Suppressor macrophage (primary cell): ENCODE data around the gene ADARB2.
A peak's percentile ranks its signal among the peaks of the same experiment; 100 is the strongest.

ENCODE experiments used
- DNase-seq, 4 experiments: peaks; one replicate each; pipeline ENCODE4 v3.0.0-alpha.2; 2020 to 2022

ADARB2 gene

DNA sequence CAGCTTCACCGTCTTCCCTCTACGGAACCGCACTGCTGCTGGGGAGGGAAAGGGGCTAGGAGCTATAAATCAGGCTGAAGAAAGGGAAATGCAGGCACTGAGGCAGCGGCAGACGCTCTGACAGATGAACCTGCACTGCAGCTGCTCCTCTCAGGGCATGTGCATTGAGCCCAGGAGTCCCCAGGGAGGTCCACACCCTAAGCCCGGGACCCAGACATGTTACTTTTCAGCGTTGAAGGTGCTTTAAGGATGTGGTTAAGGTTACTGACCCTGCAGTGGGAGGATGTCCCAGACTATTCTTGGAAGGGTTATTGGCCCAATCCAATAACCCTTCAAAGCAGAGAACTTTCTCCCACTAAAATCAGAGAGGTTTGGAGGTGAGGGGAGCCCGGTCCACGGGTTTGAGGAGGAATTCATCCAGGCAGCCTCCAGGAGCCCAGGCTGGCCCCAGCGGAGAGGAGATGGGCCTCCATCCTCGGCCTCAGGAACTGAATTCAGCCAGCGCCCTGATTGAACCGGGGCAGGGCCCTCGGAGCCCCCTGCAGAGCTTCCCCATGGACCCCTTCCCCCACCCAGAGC is 75.4 kb downstream of the ADARB2 start:
- DNase-seq: no peak

- no peak for DNase-seq
These were observed 75.9 kb downstream of the ADARB2 start for GRCh38 chr10:1661416-1661815.

GRCh38 chr10:1660815-1661214 is 76.5 kb downstream of the ADARB2 start:
- no peak for DNase-seq

DNA sequence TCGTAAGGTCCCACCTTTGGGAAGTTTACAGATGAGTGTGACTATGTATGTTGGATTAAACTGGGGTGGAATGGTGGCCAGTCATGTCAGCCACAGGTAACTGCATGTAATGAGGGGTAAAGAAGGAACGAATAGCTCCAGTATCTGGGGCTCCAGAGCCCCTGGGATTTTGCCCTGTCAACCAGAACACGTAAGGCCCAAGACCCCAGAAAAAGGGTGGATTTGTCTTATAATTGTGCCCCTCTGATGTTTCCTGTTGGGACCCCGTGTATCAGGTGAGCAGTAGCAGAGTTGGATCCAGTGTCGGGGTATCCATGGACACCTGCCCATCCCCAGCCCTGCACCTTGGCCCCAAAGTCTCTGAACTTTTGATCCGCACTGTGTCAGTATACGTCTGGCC is 76.9 kb downstream of the ADARB2 start:
- DNase-seq: no peak

DNA sequence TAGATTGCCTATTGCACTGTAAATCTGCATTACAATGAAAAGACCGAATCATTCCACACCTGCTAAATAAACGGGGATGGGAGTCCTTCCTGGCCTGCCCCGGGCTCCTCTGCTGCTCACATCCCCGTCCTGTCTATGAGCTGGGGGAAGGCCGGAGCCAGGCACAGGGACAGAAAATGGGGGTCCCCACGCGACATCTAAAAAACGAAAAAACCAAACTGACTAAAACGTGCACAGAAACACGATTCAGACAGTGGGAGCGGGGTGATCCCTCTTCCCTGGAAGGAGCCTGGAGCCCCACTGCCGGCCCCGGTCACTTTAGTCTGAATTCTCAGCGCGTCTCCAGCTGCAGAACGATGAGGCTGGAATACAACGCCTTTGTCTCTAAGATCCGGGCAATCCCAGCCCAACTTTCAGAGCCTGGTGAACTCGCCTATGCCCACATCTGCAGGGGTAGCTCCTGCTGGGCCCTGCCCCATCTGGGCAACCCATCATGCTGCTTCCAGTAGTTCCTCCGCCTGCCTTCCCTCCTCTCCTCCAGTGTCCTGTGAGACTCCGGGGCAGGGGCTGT is 78.0 kb downstream of the ADARB2 start:
- no peak for DNase-seq

DNA sequence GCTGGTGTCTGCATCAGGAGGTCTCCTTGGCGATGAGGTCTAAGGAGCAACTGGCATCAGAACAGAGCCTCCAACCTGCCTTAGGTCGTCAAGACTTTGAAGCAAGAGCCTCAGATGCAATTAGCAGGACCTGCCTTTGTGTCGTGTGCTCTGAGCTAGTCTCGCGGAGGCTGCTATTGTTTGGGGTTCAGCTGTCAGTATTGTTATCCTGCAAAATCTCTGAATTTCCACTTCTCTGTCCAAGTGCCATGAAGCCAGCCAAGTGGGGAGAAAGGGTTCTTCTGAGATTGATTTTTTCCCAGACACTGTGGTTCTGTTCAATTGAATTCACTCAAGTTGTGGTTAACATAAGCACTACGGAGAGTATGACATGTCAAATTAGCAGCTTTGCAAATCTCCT is 78.7 kb downstream of the ADARB2 start:
- DNase-seq: no peak

DNA sequence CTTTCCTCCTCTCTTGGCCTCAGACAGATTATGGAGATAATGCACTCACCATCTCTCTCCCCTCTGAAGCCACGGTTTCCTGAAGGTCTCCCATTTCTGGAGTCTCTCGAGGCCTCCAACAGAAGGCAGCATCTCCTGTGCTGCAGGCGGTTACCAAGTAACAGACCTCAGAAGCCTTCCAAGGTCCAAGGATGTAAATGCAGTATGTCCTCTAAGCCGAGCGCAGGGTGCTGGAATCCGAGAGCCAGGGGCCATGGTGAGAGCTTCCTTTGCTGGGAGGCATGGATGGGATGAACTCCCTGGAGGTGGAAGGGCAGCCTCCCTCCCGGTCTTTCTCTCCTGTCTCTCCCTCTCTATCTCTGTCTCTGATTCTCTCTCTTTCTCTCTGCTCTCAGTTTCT is 79.8 kb downstream of the ADARB2 start:
- no peak for DNase-seq

DNA sequence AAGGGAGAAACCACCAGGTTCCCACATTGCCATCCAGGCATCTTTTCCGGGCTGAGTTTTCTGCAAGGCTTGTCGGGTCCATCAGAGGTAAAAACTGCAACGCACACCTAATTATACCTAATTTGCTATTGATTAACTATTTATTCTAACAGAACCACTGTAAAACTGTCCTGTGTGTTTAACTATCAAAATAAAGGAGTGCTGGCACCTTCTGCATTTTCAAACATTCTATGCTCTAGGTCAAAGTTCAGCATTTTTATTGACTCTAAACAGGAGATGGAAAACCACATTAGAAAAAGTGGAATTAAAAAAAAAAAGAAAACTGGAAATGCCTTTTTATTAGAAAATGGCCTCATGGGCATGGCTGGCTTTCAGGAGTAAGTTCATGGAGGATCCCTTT is 82.0 kb downstream of the ADARB2 start:
- no peak for DNase-seq

DNA sequence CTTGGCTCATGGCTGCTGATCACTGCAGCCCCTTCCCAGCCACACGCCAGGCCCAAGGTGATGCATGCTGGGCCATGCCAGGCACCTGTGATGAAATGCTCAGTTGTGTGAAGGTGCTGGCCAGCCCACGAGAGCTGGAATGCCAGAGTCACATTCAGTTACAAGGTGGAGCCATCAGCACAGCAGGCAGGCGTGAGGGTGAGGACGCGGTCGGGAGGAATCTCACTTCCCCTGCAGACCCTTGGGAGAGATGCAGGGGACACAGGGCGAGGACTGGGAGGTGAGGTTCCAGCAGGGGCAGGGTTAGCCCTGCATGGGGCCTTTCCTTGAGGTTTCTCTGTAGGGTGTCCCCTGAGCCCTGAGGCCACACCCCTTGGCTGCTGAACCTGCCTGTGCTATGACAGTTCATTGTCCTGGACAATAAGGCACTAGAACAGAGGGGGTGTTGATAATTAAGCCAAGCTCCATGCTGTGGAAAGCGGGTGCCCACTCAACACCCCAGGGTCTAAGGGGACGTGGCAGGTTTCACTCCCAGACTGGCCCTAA is 82.4 kb downstream of the ADARB2 start:
- DNase-seq: no peak

GRCh38 chr10:1654247-1654646 is 83.1 kb downstream of the ADARB2 start:
- DNase-seq: no peak

DNA sequence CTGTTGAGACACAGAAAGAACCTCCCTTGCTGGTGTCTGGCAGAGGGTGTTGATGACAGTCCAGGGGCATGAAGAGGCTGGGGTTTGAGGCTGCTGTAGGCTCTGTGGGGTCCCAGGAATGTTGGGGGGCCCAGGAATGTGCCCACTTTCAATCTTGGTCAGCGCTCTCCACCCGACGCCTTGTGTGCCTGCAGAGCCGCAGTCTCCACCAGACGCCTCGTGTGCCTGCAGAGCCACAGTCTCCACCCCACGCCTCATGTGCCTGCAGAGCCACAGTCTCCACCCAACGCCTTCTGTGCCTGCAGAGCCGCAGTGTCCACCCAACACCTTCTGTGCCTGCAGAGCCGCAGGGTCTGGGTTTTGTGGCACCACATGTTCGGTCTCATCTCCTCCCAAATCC is 84.0 kb downstream of the ADARB2 start:
- no peak for DNase-seq

DNA sequence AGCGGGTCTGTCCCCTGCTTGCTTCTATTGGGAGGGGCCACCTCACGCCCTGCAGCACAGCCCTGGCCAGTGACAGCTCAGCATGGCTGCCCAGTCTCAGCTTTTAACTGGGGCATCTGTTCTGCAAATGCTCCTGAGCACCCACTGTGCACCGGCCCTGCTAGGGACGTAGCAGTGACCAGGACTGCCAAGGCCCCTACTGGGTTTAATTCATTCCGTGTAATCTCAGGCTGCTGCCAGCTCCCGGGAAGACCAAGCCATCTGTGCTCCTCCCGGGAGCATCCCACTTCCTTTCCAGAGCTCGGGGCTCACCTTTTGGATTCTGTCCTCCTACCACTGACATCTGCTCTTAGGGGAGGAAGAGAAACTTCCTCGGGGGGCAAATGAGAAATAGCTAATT is 85.2 kb downstream of the ADARB2 start:
- no peak for DNase-seq

DNA sequence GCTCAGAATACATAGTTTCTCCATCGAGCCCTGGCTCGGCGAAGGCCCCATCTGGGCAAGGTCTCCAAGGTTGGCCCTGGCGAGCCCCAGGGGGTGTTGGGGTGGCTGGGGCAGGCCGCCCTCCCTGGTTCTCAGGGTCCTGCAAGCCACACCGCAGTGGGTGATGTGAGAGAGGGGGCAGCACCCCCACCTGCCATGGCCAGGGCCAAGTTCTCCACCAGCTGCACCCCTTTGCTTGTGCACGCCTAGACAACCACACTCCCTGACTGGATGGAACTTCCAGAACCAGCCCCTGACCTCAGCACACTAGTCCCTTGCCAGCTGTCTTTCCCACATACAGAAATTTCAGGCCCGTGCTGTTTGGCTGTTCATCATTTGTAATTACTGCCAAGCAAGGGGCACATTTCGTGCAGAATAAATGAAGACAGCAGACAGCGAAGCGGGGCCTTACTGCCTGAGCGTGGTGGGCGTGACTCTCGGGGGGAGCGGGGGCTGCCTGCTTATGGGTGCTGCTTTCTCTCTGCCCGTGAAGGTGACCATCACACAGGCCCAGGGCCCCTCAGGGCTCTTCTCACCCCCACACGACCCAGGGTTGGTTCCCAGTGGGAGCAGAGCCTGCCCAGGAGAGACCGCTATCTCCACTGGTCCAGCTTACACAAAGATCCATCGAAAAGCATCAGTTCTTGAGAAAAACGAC is 85.9 kb downstream of the ADARB2 start:
- no peak for DNase-seq

- no peak for DNase-seq
These were observed 86.6 kb downstream of the ADARB2 start for GRCh38 chr10:1650542-1651269.

- no peak for DNase-seq
These were observed 88.7 kb downstream of the ADARB2 start for GRCh38 chr10:1648648-1649047.

- DNase-seq: no peak
These were observed 91.0 kb downstream of the ADARB2 start for GRCh38 chr10:1646332-1646731.

DNA sequence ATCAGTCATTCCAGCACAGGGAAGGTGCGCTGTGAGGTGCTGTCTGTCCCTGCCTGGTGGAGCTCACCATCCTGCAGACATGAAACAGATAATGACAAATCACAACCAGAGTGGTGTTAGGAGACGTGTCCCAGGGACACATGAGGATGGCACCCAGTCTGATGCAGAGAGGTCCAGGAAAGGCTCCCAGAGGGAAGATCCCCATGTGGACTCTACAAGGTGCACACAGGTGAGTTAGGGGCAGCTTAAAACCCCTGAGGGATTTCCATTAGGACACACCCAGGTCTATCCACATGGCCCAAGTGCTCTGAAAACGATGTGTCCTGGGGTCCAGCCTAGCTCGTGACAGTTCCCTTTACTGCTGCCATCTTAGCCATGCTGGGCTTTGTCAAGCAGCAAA is 91.4 kb downstream of the ADARB2 start:
- no peak for DNase-seq

GRCh38 chr10:1644191-1644711 is 93.1 kb downstream of the ADARB2 start:
- no peak for DNase-seq

- DNase-seq: no peak
These were observed 93.5 kb downstream of the ADARB2 start for GRCh38 chr10:1643908-1644179.

DNA sequence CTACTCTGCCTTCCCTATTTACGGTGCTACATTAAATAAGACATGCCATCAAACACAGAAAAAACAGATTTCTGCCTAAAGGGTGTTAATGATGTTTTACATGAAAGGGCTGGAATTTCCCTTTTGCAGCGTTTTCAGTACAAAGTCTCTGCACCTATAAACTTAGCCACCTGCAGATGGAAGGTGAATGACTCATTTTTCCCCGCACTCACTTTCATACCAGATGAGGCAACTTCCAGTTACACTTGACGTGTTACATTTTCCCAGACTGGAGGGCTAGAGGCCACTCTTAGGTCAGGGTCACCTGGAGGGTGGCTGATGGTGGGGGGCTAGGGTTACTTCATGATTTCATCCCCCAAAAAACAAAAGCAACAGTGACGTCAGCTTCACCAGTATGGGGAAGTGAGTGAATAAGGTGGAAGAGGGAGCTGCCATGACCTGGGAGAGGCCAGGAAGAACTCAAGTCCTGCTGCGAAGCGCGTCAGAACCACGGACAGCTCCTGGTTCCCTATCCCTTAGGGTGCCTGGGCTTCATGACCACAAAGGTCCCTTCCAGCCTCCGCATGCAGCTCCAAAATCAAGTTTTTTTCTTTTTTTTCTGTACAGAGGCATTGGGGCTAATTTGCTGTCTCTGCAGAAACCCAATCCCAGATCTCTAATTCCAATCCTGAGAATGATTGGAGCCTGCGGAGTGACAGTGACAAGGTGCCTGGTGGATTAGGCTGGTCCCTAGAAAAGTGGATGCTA is 94.0 kb downstream of the ADARB2 start:
- peak in 3 of 4 experiments; percentile 2 to 32 (median 12) for DNase-seq

GRCh38 chr10:1642600-1643160 is 94.6 kb downstream of the ADARB2 start:
- no peak for DNase-seq

DNA sequence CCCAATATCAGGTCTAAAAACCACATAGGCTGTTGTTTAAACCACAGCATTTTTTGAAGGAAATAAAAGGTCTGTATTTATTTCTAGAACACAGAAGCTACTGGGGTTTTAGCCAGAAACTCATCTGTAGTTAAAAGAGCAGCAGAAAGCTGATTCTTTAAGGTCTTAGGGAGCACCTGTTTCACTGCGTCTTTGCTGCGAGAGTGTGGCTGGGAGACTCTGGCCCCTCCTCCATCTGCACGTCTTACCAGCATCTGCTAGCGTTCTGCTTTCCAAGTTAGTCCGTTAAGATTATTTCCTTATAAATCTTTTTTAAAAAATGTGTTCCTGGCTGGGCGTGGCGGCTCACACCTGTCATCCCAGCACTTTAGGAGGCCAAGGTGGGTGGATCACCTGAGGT is 95.9 kb downstream of the ADARB2 start:
- no peak for DNase-seq
